AG08395 (cell line): Measurements from ENCODE around the gene RNASE7.
"Not testable (repeated sequence)": the region's sequence is repeated elsewhere in the genome, so short reads cannot be mapped to it uniquely, and the experiment has no call there.

ENCODE experiments used
- DNase-seq: peaks from one replicate; pipeline ENCODE4 v3.0.0; 2012; ENCODE audit warnings: mixed read lengths, low spot score

RNASE7 gene

DNA sequence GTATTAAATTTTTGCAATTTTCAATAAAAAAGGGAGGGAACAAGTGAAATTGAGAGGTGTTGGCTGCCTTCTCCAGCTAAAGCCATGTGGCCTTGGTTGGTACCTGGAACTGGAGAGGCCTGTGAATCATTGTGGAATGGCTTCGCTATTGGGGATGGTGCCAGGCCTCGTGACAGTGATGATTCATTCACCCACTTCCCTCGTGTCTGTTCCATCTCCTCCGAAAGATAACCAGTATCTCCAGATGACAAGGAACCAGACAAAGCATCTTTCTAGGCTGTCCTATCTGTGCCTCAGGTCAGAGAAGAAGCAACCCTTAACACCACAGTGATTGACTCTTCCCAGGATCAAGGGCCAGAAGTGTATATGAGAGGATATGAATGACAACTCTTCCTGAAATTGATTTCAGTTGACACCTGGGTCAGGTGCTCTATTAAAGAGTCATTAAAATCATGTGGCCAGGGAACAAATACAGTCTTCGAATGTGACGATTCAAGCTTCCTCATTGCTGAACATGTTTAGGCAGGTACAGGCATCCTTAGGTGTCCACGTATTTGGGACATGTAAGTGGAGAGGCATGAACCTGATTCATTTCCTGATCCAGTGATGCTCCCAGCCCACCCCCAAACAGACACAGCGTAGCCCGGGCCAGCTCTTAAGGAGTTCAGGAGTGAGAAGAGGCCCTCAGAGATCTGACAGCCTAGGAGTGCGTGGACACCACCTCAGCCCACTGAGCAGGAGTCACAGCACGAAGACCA lies at the start of gene RNASE7:
Gene RNASE7, plus strand, starts transcription at position 687 of the 758 bp plus-strand sequence. CDS start 631 bp downstream, outside the sequence.
- DNase-seq: peak; percentile 64

GRCh38 chr14:20996521-20996920 lies 45.6 kb upstream of the RNASE7 start:
- DNase-seq: no peak

- DNase-seq: no peak
These were observed 45.0 kb upstream of the RNASE7 start for GRCh38 chr14:20997115-20997514.

DNA sequence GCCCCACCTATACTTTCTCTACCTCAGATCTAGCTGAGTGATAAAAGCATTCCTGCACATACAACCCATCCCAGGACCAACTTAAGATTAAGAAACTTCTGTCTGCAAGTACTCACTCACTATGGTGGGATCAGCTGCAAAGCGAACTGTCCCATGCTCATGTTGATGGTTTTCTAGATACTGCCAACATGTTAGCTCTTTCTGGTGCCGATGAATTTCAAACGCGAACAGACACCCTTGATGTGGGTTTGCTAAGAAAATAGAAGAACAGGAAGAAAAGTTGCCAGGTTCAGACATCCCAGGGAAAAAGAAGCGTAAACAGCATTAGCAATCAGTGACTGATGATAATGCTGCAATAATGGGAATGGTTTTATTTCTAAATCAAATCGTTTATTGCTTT lies 44.6 kb upstream of the RNASE7 start:
- DNase-seq: no peak

DNA sequence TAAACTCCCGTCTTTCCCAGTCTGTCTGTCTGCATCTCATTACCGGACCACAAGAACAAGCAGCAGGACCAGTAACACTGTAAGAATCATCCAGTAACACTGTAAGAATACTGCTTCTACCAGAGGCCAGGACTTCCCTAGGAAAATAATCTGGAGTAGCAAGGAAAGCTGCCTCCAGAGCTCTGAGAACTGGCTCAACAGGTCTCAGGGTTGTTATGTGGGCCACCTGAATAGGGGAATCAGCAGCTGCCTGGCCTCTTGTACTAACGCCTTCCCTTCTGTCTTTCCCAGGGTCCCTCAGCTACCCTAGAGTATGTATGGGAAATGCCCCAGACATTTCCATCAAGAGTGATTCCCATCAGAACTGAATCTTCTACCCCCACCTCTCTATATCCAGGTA lies 44.0 kb upstream of the RNASE7 start:
- DNase-seq: no peak

DNA sequence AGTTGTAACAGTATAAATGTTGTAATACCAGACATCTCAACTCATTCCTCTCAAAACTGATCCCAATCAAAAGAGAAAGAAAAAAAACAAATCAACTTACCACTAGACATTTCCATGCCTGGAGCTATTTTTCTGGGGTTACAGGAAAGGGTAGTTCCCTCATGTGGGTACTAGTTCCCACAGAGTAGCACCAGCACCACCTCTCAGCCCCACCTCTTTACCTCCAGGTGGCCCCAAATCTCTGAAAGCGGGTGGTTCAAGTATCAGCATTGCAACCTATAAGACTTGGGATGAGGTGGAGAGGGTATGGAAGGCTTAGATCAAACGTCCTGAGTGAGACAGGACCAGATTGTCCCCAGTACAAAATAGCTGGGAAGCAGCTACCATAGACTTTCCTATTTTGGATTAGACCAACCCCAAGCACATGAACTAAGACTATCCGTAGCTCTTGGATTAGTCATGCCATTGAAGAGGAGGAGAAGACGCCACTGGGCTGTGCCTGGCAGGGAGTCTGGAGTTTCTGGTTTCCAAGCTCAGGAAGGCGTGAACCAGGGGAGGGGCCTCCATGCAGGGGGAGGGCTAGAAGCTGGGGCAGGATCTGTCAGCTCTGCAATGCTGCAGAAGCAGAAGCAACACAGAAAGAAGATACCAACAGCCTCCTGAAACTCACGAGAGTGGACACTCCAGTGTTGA lies 43.3 kb upstream of the RNASE7 start, which contains the start of gene SLC39A2:
Gene SLC39A2, plus strand, starts transcription at position 620 of the 693 bp plus-strand sequence. CDS start 154 bp downstream, outside the sequence.
- peak; percentile 86 for DNase-seq

DNA sequence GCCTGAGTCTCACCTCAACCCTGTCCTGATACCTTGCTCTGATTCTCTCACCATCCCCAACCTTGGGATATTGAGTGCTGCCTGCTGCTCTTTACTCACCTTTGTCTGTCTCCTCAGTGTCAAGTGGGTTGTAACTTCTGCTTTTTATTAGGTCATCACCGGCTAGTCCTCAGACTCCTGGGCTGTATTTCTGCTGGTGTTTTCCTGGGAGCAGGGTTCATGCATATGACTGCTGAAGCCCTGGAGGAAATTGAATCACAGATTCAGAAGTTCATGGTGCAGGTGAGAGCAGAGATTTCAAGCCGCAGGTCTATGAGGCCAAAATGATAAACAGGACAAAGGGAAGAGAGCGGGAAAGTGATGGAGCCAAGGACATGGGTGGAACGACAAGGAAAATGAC lies 42.6 kb upstream of the RNASE7 start:
- no peak for DNase-seq

DNA sequence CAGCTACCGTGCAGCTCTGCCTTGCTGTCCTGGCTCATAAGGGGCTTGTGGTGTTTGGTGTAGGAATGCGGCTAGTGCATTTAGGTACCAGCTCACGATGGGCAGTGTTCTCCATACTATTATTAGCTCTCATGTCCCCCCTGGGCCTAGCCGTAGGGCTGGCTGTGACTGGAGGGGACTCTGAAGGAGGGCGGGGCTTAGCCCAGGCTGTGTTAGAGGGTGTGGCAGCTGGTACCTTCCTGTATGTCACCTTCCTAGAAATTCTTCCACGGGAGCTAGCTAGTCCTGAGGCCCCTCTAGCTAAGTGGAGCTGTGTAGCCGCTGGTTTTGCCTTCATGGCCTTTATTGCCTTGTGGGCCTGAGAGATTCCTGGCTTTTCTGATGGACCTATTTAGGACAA lies 40.9 kb upstream of the RNASE7 start:
- DNase-seq: no peak

- no peak for DNase-seq
These were observed 38.3 kb upstream of the RNASE7 start for GRCh38 chr14:21003788-21004346.

DNA sequence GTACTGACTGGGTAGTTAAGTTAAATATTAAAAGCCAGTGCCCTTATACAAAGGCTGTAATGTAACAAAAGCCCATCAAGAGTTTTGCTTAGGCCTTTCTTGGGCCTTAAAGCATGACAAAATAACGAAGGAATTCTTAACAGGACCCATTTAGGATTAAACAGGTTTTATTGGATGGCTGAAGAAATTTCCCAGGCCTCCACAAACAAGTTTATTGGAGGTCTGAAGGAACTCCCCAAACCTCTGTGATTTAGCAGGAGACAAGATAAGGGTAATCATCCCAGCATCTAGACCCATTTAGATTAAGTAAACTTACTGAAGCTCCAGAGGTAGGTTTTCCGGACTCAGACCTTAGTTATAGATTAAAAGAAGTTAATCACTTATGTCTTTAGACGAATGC lies 32.4 kb upstream of the RNASE7 start:
- DNase-seq: not testable (repeated sequence)

DNA sequence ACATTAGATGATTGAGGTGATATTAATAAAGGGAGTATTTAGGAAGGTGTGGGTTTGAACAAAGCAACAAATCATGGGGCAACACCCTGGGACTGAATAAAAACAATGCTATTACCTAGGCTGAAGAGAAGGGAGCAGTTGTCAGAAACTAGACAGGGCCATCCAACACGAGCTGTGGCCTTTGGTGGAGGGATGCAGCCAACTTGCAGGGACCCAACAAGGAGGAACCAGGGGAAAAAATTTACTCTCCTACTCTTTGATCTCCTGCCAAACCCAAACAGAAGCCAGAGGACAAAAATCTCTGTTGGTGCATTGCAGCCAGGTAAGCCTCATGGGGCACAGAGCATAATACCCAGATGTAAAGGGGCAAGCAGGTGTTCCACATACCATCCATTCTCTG lies 31.0 kb upstream of the RNASE7 start:
- no peak for DNase-seq

DNA sequence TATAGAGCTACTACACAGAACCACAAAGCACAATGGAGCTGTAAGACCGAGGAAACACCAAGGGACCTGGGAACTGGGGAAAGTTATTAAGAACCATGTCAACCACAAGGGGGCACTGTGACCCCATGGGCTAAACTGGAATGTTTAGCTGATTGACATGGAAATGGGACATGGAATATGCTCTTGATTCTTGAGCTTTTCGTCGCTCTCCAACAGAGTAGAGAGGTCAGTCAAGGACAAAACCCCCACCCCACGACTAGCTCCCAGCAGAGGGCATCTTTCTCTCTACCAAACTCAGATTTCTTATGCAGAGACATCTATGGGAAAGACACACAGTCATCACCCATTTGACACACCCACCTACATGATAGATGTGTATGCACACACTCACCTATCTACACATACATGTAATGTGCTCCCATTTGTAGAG lies 27.4 kb upstream of the RNASE7 start:
- DNase-seq: peak; percentile 86

- no peak for DNase-seq
These were observed 26.9 kb upstream of the RNASE7 start for GRCh38 chr14:21015312-21015711.

DNA sequence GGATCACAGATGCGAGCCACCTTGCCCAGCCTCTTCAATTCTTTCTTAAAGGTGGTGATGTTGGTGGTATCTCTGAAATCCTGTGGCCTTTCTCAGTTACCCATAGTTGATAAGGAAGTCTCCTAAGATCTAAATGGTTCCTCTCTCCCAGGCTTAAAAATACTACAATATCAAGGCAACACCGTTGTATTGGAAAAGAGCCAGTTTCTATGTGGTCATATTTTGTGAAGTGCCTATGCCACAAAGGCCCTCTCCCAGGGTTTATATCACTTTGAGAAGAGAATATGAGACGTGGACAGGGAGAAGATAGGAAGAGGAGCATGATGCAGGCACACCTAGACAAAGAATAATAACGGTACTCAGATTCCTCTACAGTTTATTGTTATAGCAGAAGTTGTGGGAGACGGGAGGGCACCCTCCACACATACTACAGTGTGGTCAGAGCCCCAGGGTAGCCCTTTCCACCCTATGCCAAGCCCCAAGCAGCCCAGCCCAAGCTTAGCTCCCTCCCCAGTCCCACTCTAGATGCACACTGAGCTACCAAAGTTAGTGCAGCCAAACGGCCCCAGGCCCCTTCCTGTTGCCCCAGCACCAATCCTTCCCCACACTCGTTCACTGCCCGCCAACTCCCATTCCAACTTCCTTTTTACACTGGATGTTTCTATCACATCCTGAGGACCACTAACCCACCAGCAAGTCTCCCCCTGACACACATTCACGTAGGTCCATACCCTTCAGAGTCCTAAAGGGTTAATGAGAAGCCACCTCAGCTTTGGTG lies 25.6 kb upstream of the RNASE7 start:
- no peak for DNase-seq

GRCh38 chr14:21017528-21018245 lies 24.5 kb upstream of the RNASE7 start:
- no peak for DNase-seq

GRCh38 chr14:21018286-21018685 lies 23.9 kb upstream of the RNASE7 start:
- no peak for DNase-seq

- no peak for DNase-seq
These were observed 23.4 kb upstream of the RNASE7 start for GRCh38 chr14:21018781-21019180.

DNA sequence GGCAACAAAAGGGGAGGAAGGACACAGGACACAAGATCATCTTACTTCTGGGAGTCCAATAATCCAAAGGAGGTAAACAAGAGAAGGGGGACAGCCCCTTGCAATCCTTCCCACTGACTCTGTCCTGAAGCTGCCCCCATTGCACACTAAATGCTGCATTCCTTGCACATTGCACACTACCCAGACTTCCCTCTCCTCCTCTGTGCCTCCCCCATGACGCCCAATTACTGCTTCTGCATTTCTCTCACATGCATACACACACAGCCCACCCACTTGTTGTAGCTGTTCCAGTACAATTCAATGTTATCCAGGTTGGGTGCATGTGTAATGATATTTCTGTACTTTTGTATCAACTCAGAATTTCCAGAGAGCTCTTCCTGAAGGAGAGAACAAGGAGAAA lies 22.8 kb upstream of the RNASE7 start:
- DNase-seq: peak; percentile 24

DNA sequence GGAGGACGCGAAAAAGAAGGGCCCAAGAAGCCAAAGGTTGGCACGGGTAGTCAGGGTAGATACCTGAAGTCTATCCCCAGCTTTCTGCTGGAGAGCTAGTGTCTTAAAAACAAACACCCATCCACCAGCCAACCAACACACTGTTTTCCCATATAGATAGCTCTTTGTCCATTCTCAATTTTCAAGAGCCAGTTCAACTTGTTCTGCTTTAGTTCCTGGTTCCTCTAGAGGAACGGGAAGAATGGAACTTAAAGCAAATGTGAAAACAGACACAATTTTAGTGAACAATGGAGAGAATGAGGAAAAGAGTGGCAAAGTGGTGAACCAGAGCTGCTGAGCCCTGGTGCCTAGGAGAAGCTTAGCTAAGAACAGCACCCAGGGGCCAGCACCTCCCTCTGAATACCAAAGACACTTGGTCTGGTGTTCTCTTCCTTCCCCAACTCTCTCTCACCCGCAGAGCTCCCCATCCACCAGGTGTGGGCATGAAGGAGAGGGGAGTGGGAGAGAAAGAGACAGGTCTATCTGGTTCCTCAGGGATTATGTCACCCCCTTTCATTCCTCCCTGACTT lies 21.1 kb upstream of the RNASE7 start:
- DNase-seq: no peak

DNA sequence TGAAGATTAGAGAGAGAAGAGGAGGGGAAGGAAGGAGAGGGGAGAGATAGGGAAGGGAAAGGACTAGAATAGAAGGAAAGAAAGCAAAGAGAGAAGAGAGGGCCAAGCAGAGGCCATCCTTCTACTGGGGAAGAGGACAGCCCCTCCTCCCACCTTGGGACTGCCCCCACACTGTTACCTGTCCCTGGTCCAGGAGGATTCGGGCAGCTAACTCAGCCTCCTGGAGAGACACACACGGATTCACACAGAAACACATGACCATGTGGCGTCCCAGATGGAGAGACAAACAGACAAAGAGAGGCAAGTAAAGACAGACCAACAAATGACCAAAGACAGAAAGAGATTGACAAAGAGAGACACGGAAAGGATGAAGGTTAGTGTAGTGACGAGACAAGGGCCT lies 19.5 kb upstream of the RNASE7 start:
- DNase-seq: no peak

DNA sequence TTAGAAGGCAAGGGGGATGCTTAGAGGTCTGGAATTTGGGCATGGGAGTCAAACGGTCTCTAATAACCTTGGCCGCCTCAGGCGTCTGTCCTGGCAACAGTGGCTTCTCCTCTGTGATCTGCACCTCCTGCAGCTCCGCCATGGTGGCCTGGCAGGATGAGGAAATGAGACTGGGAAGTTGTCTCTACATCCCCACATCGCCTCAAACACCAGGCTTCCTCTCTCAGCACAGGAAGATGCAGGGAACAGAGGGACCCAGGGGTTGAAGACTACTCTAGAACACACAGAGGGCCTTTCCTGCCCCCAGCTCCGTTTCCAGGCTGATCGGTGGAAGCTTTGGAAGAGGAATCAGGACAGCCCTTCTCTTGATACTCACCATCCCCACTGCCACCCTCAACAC lies 19.0 kb upstream of the RNASE7 start:
- DNase-seq: no peak
